GM12878 (cell line): ENCODE data around the gene IL1RL2. TPM values are rescaled to one million over a fixed set of nuclear protein-coding genes. Genes with fewer than 3 reads are reported as not detected.

ENCODE experiments used
- ATAC-seq: fragments of 200-7000 bp; cut with Tn5 transposase; 3 replicates; pipeline ENCODE4 v1.9.1; 2020; ENCODE audit warnings: mild to moderate bottlenecking, moderate library complexity
- BruUV-seq: library from RNA; stranded (reverse); fragments of 400-500 nt; replicated peaks from 2 replicates; lab custom pipeline; 2021; lab: Mats Ljungman, UMichigan
- CTCF ChIA-PET: fragments of 300-600 bp; sonication (Branson Sonifier 250); formaldehyde crosslinking; extraction: SDS; loops from one replicate; lab custom pipeline; 2021; ENCODE audit warnings: inconsistent platforms; lab: Yijun Ruan, JAX
- POLR2A ChIA-PET: fragments of 350-600 bp; formaldehyde crosslinking; extraction: SDS; loops from one replicate; lab custom pipeline; 2021; ENCODE audit warnings: inconsistent platforms; lab: Charles Lee
- RAD21 ChIA-PET: fragments of 300-600 bp; sonication (Branson Sonifier 250); formaldehyde crosslinking; loops from one replicate; lab custom pipeline; 2023; ENCODE audit warnings: antibody characterized with exemption; ENCODE audit not compliant: unreplicated experiment; lab: Charles Lee
- SMC1A ChIA-PET: fragments of 300-600 bp; sonication (Branson Sonifier 250); formaldehyde crosslinking; loops from one replicate; lab custom pipeline; 2023; ENCODE audit not compliant: unreplicated experiment, uncharacterized antibody; lab: Charles Lee
- DNase-seq: peaks from one replicate; pipeline ENCODE4 v3.0.0-alpha.2; 2011; ENCODE audit warnings: low read depth, low spot score
- FAIRE-seq: peaks from 3 replicates; lab custom pipeline; 2011; peaks lifted over from hg19 to GRCh38; lab: Jason Lieb, UNC
- H2AFZ ChIP-seq: 2 replicates; pipeline ENCODE4 v1.6.0; 2011; ENCODE audit warnings: low read depth, low read length, control low read depth; ENCODE audit not compliant: control insufficient read depth
- H3K27ac ChIP-seq: 2 replicates; pipeline ENCODE4 v1.5.1; 2011; ENCODE audit warnings: control low read depth; ENCODE audit not compliant: control insufficient read depth, insufficient read depth
- H3K27me3 ChIP-seq, 2 experiments: replicated peaks in 1 of 2; 2 replicates each; pipeline versions ENCODE4 v1.6.0 to v1.6.1; 2011; ENCODE audit warnings: low read length in 1 of 2; ENCODE audit not compliant: control insufficient read depth in 2 of 2, insufficient read depth in 2 of 2
- H3K36me3 ChIP-seq, 2 experiments: 2 replicates each; pipeline ENCODE4 v1.5.1; 2011; ENCODE audit warnings: low read length in 1 of 2; ENCODE audit not compliant: control insufficient read depth in 2 of 2, insufficient read depth in 2 of 2
- H3K4me1 ChIP-seq: 2 replicates; pipeline ENCODE4 v1.6.1; 2011; ENCODE audit warnings: mild to moderate bottlenecking, low read length, moderate library complexity, mixed read lengths; ENCODE audit not compliant: control insufficient read depth, insufficient read depth
- H3K4me2 ChIP-seq: 2 replicates; pipeline ENCODE4 v1.6.0; 2011; ENCODE audit warnings: control low read depth; ENCODE audit not compliant: control insufficient read depth, insufficient read depth
- H3K4me3 ChIP-seq: fragments of 200-600 bp; sonication (generic); 2 replicates; pipeline ENCODE4 v1.5.1; 2016
- H3K79me2 ChIP-seq: 2 replicates; pipeline ENCODE4 v1.6.0; 2011; ENCODE audit warnings: low read length; ENCODE audit not compliant: control insufficient read depth, insufficient read depth
- H3K9ac ChIP-seq: 2 replicates; pipeline ENCODE4 v1.8.0; 2011; ENCODE audit warnings: low read length, control low read depth, mixed read lengths; ENCODE audit not compliant: control insufficient read depth, insufficient read depth
- H3K9me3 ChIP-seq: replicated peaks from 3 replicates; pipeline ENCODE4 v1.5.1; 2011; ENCODE audit warnings: mild to moderate bottlenecking, low read length; ENCODE audit not compliant: control insufficient read depth, insufficient read depth
- H4K20me1 ChIP-seq: 2 replicates; pipeline ENCODE4 v1.6.0; 2011; ENCODE audit not compliant: control insufficient read depth, insufficient read depth
- GABPA ChIP-seq: IDR thresholded peaks from 2 replicates; pipeline ENCODE4 v1.6.1; 2014; ENCODE audit warnings: antibody characterized with exemption, low read depth, mild to moderate bottlenecking, inconsistent platforms
- IKZF1 ChIP-seq: fragments of 450-650 bp; conservative IDR thresholded peaks from 2 replicates; pipeline ENCODE4 v1.6.1; 2017; ENCODE audit warnings: antibody characterized with exemption, mild to moderate bottlenecking
- KDM1A ChIP-seq: fragments of 200-600 bp; sonication (generic); IDR thresholded peaks from 2 replicates; pipeline ENCODE4 v1.6.1; 2016; ENCODE audit warnings: borderline replicate concordance
- POU2F2 ChIP-seq: IDR thresholded peaks from 3 replicates; pipeline ENCODE4 v1.6.1; 2011; ENCODE audit warnings: low read depth, mild to moderate bottlenecking, low read length, borderline replicate concordance
- RFX5 ChIP-seq: IDR thresholded peaks from 2 replicates; pipeline ENCODE4 v1.6.1; 2011; ENCODE audit warnings: low read depth, low read length, improper control_type of control experiment
- TAF1 ChIP-seq: IDR thresholded peaks from 2 replicates; pipeline ENCODE4 v1.6.1; 2011; ENCODE audit warnings: mild to moderate bottlenecking, low read depth, low read length, borderline replicate concordance
- TBL1XR1 ChIP-seq: IDR thresholded peaks from 2 replicates; pipeline ENCODE4 v1.6.1; 2012; ENCODE audit warnings: low read depth, low read length, improper control_type of control experiment
- TCF7 ChIP-seq: IDR thresholded peaks from 2 replicates; pipeline ENCODE4 v1.6.1; 2014; ENCODE audit warnings: antibody characterized with exemption, borderline replicate concordance
- WGBS: methylation state at CpG from one replicate; pipeline ENCODE4 v1.1.6; 2016; ENCODE audit warnings: low lambda C conversion rate; ENCODE audit not compliant: insufficient replicate concordance, insufficient coverage; ENCODE audit errors: missing lambda C conversion rate; 5-methylcytosine and 5-hydroxymethylcytosine counted together
- in situ Hi-C: fragments of 300-500 bp; cut with MboI; formaldehyde crosslinking; loops from 9 replicates; pipeline ENCODE4 v1.14.3; 2018; ENCODE audit warnings: mixed read lengths
- intact Hi-C: fragments of 100-400 bp; cut with micrococcal nuclease; formaldehyde crosslinking; loops from one replicate; pipeline ENCODE4 v1.14.2; 2022; ENCODE audit not compliant: unreplicated experiment
- polyA plus RNA-seq, 11 experiments: library from polyadenylated mRNA; depleted of rRNA in 4 of 11; unstranded in 6 of 11; stranded (reverse) in 5 of 11; fragments of >200 nt; fragmentation: Nextera tagmentation in 4 of 11; fragmentation: Illumina TruSeq in 1 of 11; extraction: Ambion mirVana in 4 of 11; extraction: Trizol in 1 of 11; gene quantifications; 1 replicate in 1 of 11; 2 replicates in 10 of 11; pipeline versions ENCODE4 v1.2.1 to v1.2.3, GENCODE V29; 2011 to 2016; ENCODE audit warnings: inconsistent platforms in 2 of 11, missing spikeins in 2 of 11, low read depth in 1 of 11
- total RNA-seq, 4 experiments: library from RNA; depleted of rRNA in 3 of 4; stranded (reverse); fragments of >200 nt in 3 of 4; fragmentation: Illumina TruSeq in 1 of 4; extraction: Trizol in 1 of 4; gene quantifications; 2 replicates each; pipeline versions ENCODE4 v1.2.1 to v1.2.3, GENCODE V29; 2013 to 2021
- TF ChIP-seq, protein P1 (sequence below): fragments of 450-650 bp; IDR thresholded peaks from 2 replicates; pipeline ENCODE4 v1.6.1; 2017; ENCODE audit warnings: mild to moderate bottlenecking

IL1RL2 gene
- total and polyA plus RNA-seq, 10 of the 15 experiments (the other 5 are each of a cell fraction or from before 2014, with no cell fraction given), result not detected

DNA sequence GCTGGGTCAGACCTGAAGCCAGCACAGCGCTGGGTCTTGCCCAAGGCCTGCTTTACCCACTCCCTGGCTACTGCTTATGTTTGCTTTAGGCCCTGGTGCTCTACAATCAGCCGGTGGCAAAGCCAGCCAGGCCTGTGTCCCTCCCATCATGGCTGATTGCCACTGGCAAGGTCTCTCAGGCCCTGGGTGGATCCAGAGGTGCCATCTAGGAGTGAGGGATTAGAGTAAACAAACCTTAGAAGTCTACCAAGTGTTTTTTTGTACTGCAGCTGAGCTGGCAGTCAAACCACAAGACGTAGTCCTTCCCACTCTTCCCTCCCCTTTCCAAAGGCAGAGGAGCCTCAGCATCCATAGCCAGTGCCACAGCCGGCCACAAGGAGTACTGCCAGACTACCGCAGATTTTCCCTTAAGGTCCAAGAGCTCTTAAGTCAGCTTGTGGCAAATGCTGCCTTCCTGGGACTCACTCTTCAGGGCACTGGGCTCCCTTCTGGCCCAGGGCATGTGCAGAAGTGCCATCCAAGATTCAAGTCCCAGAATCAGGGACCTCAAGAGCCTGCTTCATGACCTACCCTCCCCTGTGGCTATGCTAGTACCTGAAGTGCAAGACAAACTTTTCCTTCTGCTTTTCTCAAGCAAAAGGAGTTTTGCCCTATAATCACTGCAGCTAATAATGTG lies 20.0 kb downstream of the IL1RL2 start:
- 14% methylated on average over 5 of the region's 5 CpGs for WGBS
- SMC1A ChIA-PET, result interaction anchor here (1.1 kb wide), 1 partner anchor 34 kb away, joined by 5 read pairs; no protein-coding TSS in a partner anchor
- no peak for FAIRE-seq
- H3K79me2 ChIP-seq, result no peaks in the 10 kb centered on the region
- H3K4me2 ChIP-seq, result no peak overlapping the region
- no TSS peak for BruUV-seq
- no peaks in the 10 kb centered on the region for H4K20me1 ChIP-seq
- intact Hi-C loops (no loop called here), in situ Hi-C loops (no loop called here)
- H3K27ac ChIP-seq, result no peak overlapping the region
- CTCF ChIA-PET, result no interaction called here
- no peak for DNase-seq
- RAD21 ChIA-PET, result no interaction called here
- TF ChIP-seq IKZF1 (no peak), TBL1XR1 (no peak), TAF1 (no peak), POU2F2 (no peak), KDM1A (no peak), GABPA (no peak), RFX5 (no peak), TCF7 (no peak)
- TF ChIP-seq, protein P1, sequence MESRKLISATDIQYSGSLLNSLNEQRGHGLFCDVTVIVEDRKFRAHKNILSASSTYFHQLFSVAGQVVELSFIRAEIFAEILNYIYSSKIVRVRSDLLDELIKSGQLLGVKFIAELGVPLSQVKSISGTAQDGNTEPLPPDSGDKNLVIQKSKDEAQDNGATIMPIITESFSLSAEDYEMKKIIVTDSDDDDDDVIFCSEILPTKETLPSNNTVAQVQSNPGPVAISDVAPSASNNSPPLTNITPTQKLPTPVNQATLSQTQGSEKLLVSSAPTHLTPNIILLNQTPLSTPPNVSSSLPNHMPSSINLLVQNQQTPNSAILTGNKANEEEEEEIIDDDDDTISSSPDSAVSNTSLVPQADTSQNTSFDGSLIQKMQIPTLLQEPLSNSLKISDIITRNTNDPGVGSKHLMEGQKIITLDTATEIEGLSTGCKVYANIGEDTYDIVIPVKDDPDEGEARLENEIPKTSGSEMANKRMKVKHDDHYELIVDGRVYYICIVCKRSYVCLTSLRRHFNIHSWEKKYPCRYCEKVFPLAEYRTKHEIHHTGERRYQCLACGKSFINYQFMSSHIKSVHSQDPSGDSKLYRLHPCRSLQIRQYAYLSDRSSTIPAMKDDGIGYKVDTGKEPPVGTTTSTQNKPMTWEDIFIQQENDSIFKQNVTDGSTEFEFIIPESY, result no peak
- H3K9ac ChIP-seq, result no peak overlapping the region
- H3K9me3 ChIP-seq, result no peaks in the 10 kb centered on the region; the same call in 2 of the 3 replicates
- no peaks in the 10 kb centered on the region for H3K4me1 ChIP-seq
- no peaks in the 10 kb centered on the region for H3K36me3 ChIP-seq
- ATAC-seq, result no peak
- H3K27me3 ChIP-seq, result no peaks in the 10 kb centered on the region
- no peak overlapping the region for H2AFZ ChIP-seq
- POLR2A ChIA-PET, result interaction anchor here (0.6 kb wide), 1 partner anchor 828 kb away, joined by 3 read pairs; no protein-coding TSS in a partner anchor
- H3K4me3 ChIP-seq, result no peak overlapping the region
